ENCODE data around the gene PI4KA.
"Not testable (repeated sequence)": the region's sequence is repeated elsewhere in the genome, so short reads cannot be mapped to it uniquely, and the experiment has no call there.

Gene PI4KA

GRCh38 chr22:20674998-20675397 is 183.6 kb downstream of the PI4KA start:
- no peak for DNase-seq

GRCh38 chr22:20673295-20674195 is 185.1 kb downstream of the PI4KA start:
- no peak for DNase-seq

GRCh38 chr22:20672732-20673131 is 185.9 kb downstream of the PI4KA start:
- DNase-seq = no peak

- no peak for DNase-seq
Measured at GRCh38 chr22:20672082-20672424, 186.6 kb downstream of the PI4KA start.

GRCh38 chr22:20671409-20672081 is 187.1 kb downstream of the PI4KA start:
- DNase-seq = no peak

GRCh38 chr22:20670457-20671261 is 188.0 kb downstream of the PI4KA start:
- DNase-seq = not testable (repeated sequence)

- not testable (repeated sequence) for DNase-seq
Measured at GRCh38 chr22:20669884-20670283, 188.7 kb downstream of the PI4KA start.

GRCh38 chr22:20669471-20669870 is 189.1 kb downstream of the PI4KA start:
- DNase-seq = not testable (repeated sequence)

- DNase-seq = not testable (repeated sequence)
Measured at GRCh38 chr22:20668769-20669168, 189.8 kb downstream of the PI4KA start.

GRCh38 chr22:20668226-20668625 is 190.4 kb downstream of the PI4KA start:
- not testable (repeated sequence) for DNase-seq

- DNase-seq = not testable (repeated sequence)
Measured at GRCh38 chr22:20667548-20667947, 191.1 kb downstream of the PI4KA start.

GRCh38 chr22:20666560-20666959 is 192.1 kb downstream of the PI4KA start:
- no peak for DNase-seq

GRCh38 chr22:20664594-20664959 is 194.0 kb downstream of the PI4KA start:
- DNase-seq = no peak

- no peak for DNase-seq
Measured at GRCh38 chr22:20663941-20664593, 194.5 kb downstream of the PI4KA start.

- no peak for DNase-seq
Measured at GRCh38 chr22:20663137-20663828, 195.3 kb downstream of the PI4KA start.

GRCh38 chr22:20662524-20663036 is 196.0 kb downstream of the PI4KA start:
- not testable (repeated sequence) for DNase-seq

GRCh38 chr22:20661473-20661872 is 197.1 kb downstream of the PI4KA start:
- DNase-seq = no peak

GRCh38 chr22:20660441-20661054 is 198.1 kb downstream of the PI4KA start:
- no peak for DNase-seq

GRCh38 chr22:20659920-20660319 is 198.7 kb downstream of the PI4KA start:
- DNase-seq = no peak

- no peak for DNase-seq
Measured at GRCh38 chr22:20659258-20659657, 199.4 kb downstream of the PI4KA start.

GRCh38 chr22:20658433-20659222 is 200.0 kb downstream of the PI4KA start:
- DNase-seq = no peak

Data from NCI-H748 treated with DMSO at 0.1 percent for 48 hours (cell line).